Stimulated activated CD4-positive, alpha-beta T cell treated with anti-CD3 and anti-CD28 coated beads, Interleukin-15, amount 100 ng/mL, for 1 hour (primary cell): ENCODE results near the gene VEGFB.
A peak's percentile ranks its signal among the peaks of the same experiment; 100 is the strongest.

Experiments used
- DNase-seq, 2 donors: peaks; one replicate each; pipeline ENCODE4 v3.0.0-alpha.2; 2020; ENCODE audit warnings: low read depth in 1 of 2, low spot score in 1 of 2

The VEGFB gene

GRCh38 chr11:64210301-64211020 is 23.9 kb upstream of the VEGFB start:
- no peak for DNase-seq

- no peak for DNase-seq
Observed at GRCh38 chr11:64211181-64211872, 23.1 kb upstream of the VEGFB start.

DNA sequence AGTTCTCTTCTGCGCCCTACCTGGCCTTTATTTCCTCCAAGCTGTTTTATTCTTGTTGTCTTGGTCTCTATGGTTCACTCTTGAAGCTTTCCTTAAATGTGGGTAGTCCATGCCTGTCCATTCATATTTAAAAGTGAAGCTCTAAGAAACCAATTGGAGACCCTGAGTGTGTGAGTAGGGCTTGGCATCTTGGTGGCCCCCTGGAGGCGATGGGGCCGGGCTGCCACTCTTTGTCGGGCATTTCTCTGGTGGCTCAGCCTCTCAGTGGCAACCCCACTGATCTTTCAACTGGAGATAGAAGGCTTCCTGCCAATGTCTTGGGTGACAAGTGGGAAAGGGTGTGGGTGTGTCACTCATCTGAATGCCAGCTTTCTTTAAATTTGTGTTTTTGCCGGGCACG is 17.5 kb upstream of the VEGFB start:
- no peak for DNase-seq

DNA sequence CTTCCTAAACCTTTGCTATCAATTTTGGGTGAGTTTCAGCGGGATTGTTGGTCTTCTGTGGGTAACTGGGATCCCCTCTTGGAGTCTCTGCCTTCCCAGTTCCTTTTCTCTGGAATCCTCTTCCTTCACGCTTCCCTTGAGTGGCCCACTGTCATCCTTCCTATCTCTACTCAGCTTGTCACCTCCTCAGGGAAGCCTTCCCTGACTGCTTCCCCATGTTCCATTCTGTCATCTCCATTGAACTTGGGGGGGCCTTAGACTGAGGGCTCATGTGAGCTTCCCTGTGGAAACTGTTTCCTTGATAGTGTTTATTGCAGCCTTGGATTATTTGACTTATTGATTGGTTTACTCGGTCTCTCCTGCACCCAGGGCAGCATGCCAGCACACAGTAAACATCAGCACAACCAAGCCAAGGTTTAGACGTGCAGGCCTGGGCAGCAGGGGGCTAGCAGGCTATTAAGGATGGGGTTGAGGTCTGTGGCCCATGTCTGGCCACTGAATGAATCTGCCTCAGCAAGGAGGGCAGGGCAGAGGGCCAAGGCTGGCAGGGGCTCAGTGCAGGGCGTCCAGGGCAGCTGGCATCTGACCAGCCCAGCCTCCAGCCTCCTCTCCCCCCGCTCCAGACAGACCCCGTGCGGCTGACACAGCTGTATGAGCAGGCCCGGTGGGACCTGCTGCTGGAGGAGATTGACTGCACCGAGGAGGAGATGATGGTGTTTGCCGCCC is 15.6 kb upstream of the VEGFB start:
- DNase-seq, result no peak

- DNase-seq, result no peak
Observed at GRCh38 chr11:64219354-64219684, 15.1 kb upstream of the VEGFB start.

- DNase-seq, result no peak
Observed at GRCh38 chr11:64219755-64220154, 14.6 kb upstream of the VEGFB start.

DNA sequence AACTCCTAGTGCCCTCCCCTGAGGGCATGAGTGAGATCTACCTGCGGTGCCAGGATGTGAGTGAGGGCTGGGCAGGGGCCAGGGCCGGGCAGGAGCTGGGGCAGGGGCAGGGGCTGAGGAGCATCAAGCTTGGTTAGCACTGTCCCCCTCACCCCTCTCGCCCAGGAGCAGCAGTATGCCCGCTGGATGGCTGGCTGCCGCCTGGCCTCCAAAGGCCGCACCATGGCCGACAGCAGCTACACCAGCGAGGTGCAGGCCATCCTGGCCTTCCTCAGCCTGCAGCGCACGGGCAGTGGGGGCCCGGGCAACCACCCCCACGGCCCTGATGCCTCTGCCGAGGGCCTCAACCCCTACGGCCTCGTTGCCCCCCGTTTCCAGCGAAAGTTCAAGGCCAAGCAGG is 14.1 kb upstream of the VEGFB start:
- no peak for DNase-seq

- DNase-seq, result no peak
Observed at GRCh38 chr11:64220798-64221197, 13.6 kb upstream of the VEGFB start.

- no peak for DNase-seq
Observed at GRCh38 chr11:64222651-64223000, 11.8 kb upstream of the VEGFB start.

GRCh38 chr11:64223001-64223651 is 11.3 kb upstream of the VEGFB start:
- no peak for DNase-seq

DNA sequence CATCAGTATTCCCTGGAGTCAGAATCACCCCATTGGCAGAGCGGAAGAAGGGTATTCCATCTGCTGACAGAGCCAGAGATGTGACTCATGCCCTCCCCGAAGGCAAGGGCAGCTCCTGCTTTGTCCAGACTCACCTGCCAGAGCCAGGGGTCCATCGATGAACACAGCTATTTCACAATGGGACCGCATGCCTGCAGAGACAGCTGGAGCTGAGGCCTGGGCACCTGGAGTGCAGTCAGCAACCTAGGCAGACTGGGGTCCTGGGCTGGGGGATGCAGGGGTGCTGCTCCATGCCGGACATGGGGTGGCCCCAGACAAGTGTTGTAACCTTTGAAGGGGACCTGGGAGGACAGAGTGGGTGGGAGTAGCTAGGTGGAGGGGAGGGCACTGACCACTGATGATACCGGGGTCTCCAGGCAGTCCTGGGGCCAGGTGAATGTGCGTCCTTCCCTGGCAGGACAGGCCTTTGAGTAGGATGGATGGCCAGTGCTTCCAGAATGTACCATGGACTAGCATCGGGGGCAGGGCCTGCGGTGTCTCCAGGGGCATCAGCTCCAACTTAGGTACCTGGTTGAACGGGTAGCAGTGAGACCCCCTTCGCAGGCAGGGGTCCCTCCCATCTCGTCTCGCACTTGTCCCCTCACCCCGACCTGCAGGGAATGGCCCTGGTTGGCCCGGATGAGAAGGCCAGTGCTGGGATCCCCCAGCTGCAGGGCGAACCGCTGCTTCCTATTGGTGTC is 10.1 kb upstream of the VEGFB start:
- DNase-seq, result no peak

GRCh38 chr11:64224891-64225607 is 9.3 kb upstream of the VEGFB start:
- DNase-seq, result no peak

GRCh38 chr11:64225608-64226506 is 8.5 kb upstream of the VEGFB start, which contains the start of the genes NUDT22 and TRPT1:
NUDT22 (plus strand) TSS chr11:64226274; CDS start chr11:64226653, 379 bp downstream.
TRPT1 (minus strand) TSS chr11:64226186; CDS start chr11:64225860, 326 bp downstream.
- peak; percentile 80 to 93 for DNase-seq

GRCh38 chr11:64226507-64227051 is 7.8 kb upstream of the VEGFB start:
- no peak for DNase-seq

- no peak for DNase-seq
Observed at GRCh38 chr11:64227405-64227956, 6.9 kb upstream of the VEGFB start.

DNA sequence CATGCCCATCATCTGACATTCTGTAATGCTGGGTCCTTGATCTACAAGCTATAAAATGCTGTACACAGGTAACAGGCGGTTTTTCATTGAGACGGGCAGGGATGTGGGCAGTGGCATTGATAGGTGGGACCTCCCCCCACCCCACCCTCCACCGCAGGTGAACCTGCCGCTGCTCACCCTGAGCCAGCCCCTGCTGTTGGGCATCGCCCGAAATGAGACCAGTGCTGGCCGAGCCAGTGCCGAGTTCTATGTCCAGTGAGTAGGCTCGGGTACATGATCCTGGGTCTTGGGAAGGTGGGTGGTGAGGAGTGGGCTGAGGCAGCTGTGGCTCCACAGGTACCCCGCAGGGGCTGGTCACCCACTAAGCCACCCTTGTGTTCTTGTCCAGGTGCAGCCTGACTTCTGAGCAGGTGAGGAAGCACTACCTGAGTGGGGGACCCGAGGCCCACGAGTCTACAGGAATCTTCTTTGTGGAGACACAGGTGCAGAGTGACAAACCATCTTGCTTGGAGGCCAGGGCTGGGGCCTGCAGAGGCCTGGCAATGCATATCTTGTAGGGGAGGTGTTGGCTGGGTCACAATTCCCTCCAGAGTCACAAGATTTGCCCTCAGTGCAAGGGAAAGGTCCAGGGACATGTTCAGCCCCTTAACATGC is 5.2 kb upstream of the VEGFB start:
- DNase-seq, result no peak

DNA sequence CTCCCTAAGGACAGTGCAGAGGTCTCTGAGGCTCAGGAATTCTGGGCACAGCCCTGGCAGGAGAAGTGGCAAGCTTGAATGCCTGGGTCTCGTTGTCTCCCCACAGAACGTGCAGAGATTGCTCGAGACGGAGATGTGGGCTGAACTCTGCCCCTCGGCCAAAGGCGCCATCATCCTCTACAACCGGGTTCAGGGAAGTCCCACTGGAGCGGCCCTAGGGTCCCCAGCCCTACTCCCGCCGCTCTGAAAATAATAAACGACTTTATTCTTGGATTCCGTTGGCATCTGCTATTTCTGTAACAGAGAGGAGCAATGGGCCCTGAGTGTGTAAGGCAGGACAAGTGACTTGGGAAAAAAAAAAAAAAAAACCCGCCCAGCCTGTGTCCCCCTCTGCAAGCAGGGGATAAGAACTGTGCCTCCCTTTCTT is 4.6 kb upstream of the VEGFB start:
- DNase-seq, result no peak
